DMS 273 treated with DMSO at 0.1 percent for 48 hours (cell line): Measurements from ENCODE around the gene ADK.
A peak's percentile ranks its signal among the peaks of the same experiment; 100 is the strongest.

Experiments
- DNase-seq: peaks from one replicate; lab custom pipeline; 2025; lab: John Stamatoyannopoulos, UW

Gene ADK

GRCh38 chr10:74602576-74602975, 451.6 kb downstream of the ADK start:
- DNase-seq = no peak

DNA sequence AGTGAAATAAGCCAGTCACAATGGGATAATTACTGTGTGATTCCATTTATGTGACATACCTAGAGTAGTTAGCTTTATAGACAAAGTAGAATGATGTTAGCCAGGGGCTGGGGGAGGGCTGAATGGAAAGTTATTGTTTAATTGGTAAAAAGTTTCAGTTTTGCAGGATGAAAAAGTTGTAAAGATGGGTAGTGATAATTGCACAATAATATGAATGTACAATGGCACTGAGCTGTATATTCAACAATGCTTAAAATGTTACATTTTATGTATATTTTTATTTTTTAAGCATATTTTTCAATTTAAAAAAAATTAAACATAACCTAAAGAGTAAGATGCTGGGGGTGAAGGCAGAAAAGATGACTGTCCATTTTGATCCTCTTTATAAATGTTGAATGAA, 459.3 kb downstream of the ADK start:
- DNase-seq = no peak

DNA sequence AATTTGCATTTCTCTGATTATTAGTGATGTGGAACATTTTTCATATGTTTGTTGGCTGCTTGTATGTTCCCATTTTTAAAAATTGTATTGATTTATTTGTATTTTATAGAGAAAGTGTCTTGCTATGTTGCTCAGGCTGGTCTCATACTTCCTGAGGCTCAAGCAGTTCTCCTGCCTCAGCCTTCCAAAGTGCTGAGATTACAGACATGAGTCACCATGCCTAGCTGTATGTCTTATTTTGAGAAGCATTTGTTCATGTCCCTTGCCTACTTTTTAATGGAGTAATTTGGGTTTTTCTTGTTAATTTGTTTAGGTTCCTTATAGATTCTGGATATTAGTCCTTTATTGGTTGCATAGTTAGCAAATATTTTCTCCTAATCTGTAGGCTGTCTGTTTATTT, 461.2 kb downstream of the ADK start:
- DNase-seq = no peak

GRCh38 chr10:74620626-74621025, 469.6 kb downstream of the ADK start:
- DNase-seq = no peak

DNA sequence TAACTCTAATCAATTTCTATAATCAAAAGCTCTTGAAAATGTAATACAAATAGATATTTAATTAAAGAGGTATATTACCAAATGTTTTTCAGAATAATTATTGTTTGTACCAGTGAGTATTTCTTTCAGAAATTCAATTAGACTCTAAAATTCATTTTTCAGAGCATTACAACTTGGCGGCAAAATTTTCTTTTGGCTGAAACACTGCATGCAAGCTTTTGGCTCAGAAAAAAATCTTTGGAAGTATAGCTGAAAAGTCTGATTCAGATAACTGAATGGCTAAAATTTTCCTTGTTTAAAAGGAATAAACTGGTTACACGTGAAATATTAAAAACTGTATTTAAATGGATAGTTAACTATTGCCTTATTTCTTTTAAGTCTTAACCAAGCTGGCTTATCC, 472.8 kb downstream of the ADK start:
- no peak for DNase-seq

GRCh38 chr10:74624501-74624900, 473.5 kb downstream of the ADK start:
- DNase-seq = no peak

DNA sequence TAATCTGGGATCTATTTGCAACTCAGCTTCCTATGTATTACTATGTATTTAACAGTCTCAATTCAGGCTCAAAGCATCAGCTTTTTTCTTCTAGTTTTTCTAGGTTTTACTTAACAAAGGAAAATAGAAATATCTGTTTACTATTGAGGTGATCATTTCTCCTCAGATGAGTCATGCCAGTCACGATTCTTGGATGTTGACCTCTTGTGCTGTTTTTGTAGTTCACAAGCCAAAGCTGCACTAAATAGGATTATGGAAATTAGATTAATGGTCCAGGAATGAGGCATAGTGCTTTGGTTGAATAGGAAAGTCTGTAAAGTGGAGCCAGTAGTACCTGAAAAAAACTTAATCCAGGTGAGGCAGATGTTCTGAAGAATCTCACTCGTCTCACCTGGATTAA, 477.1 kb downstream of the ADK start:
- DNase-seq = no peak

DNA sequence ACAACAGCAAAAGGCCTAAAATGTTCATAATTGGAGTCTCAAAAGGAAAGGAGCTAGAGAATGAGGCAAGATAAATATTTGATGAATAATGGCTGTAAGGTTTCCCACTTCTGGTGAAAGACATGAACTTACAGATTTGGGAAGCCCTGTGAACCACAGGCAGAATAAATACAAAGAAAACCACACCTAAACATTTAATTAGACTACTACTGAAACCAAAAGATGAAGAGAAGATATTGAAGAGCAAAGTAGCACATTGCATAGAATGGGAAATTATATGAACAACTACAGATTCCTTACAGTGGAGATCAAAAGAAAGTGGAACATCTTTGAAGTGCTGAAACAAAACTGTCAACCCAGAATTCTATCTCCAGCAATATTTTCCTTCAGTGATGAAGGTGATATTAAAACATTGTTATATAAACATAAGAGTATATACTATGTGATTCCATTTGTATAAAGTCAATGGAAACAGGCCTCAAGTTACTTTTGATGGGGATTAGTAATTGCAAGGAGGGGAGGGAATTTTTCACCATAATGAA, 484.0 kb downstream of the ADK start:
- no peak for DNase-seq

DNA sequence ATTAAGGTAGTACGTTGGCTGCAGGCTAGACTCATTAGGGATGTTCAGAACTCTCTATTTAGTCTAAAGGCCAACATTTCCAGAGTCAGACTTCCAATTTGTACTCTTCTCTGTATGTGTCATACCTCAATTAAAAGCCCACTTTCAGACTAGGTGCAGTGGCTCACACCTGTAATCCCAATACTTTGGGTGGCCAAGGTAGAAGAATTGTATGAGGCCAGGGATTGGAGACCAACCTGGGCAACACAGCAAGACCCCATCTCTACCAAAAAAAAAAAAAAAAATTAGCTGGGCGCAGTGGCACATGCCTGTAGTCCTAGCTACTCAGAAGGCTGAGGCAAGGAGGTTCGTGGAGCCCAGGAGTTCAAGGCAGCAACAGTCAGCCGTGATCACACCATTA, 484.6 kb downstream of the ADK start:
- no peak for DNase-seq

DNA sequence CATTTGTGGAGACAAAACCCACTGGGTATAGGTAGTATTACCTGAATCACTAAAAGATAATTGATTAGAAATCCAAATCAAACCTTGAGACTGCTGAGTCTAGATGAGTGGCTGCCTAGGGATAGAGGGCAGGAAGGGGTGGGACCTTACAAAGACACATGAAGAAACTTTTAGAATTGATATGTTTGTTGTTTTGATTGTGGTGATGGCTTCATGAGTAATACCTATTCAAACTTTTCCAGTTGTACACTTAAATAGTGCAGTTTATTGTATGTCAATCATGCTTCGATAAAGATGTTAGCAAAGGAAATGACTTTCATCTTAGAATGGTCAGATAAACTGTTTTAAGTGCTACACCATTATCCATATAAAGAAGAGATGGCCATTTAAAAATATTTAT, 486.7 kb downstream of the ADK start:
- DNase-seq = no peak

DNA sequence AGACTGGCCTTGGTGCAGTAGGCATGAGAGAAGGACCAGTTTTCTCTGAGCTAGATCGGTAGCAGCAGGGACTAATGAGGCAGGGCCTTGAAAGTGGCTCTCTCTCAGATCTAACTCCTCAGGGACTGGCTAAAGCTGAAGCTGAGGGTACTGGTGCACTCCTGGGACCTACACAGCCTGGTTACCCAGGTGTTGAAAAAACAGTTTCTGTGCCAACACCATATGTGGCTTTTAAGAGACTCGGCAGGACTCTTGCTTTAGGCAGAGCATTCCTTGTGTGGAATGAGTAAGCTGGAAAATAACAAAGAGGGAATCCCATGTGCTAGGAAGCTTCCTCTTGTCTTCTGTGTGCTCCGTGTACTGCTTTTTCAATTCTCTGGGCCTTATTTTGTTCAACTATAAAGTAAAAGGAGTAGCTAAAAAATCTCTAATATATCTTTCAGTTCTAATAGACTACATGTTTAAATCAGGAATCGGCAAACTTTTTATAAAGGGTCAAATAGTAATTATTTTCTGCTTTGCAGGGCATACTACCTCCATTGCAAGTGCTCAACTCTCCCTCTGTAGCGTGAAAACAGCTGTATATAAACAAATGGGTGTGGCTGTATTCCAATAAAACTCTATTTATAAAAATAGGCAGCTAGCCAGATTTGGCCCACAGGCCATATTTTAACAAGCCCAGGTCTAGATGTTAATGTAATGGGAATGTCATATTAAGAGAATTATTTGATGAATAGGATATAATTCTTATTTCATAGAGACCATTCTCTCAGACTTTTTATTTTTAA, 489.3 kb downstream of the ADK start:
- peak; percentile 74 for DNase-seq

- no peak for DNase-seq
Observed at GRCh38 chr10:74641659-74642058, 490.6 kb downstream of the ADK start.

DNA sequence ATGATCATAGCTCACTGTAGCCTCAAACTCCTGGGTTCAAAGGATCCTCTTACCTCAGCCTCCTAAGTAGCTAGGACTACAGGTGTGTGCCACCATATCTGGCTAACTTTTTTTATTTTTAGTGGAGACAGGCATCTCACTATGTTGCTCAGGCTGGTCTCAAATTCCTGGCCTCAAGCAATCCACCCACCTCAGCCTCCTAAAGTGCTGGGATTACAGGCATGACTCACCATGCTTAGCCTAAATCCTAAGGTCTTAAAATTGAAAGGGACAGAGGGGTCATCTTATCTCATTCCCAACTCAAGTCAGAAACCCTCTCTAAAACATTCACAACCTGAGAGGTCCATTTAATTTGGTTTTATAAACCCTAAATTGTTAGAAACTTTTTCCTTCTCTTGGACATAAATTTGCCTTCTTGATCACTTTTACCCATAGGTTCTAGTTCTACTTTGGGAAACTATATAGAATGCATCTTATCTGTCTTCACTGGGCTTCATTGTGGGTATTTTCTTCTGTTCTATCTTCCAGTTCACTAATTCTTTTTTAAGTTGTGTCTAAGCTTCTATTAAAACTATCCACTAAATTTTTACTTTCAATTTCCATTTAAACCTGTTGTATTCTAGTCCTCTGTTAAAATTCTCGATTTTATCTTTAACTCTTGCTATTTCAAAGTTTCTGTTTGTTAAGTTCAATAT, 492.0 kb downstream of the ADK start:
- DNase-seq = no peak

GRCh38 chr10:74643596-74643975, 492.6 kb downstream of the ADK start:
- no peak for DNase-seq

- no peak for DNase-seq
Observed at GRCh38 chr10:74644738-74645137, 493.7 kb downstream of the ADK start.

DNA sequence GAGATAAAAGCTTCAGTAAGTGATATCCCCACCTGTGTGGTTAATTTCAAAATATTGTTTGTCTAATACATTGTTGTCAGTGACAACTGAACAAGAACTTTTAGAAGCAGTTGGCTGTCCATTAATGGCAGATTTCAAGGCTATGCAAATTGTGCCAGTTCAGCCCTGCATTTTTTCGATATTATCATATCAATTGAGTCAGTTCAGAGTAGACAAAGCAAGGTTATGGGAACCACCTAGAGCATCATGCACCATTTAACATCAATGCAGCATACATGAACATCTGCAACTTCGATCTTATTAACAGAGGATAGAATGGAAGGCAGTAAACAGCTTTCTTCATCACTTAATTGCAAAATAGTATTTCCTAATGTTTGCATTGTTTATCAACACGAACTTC, 494.7 kb downstream of the ADK start:
- no peak for DNase-seq

DNA sequence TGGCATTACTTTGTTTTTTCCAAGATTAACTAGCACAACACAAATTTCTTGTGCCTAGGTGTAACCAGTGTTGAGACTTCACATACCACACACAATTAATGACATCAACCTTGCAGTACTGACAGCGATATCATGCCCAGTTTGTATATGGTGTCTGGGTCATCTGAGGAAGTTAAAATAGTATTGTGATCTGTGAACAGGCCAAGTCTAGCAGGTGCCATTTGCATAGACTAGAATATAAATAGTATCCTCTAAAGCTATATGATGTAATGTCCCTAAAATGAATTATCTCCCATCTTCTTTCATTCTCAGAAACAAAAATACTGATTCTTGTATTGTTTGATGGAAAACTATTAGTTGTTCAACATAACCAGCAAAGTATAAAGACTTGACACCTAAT, 499.6 kb downstream of the ADK start:
- DNase-seq = no peak

DNA sequence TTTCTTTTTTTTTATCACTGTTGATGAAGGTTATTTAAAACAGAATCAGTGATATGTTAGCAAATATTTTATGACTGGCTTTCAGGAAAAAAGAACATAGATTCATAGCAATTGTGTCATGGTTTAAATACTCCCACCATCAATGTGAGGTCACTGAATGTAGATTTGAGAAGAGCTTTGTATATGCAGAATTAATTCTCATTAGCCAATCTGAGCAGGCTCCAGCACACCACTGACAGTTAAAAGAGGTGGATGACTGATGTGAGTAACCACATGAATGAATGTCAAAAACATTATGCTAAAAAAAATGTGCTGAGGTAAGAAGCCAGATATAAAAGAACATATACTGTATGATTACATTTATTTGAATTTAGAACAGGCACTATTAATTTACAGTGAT, 500.5 kb downstream of the ADK start:
- no peak for DNase-seq

DNA sequence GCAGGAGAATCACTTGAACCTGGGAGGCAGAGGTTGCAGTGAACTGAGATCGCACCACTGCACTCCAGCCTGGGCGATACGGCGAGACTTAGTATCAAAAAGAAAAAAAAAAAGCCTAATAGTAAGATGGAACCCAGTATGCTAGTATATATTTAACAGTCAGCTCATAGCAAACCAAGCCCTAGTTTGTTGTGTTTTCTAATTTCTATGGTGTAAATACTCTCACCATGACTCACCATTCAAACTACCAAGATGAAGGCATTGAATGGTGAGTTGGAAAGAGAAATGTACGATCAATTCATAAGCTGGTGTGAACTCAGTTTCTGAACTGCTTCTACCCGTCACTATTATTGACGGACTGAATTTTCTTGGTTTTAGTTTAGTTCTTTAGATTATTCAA, 501.6 kb downstream of the ADK start:
- no peak for DNase-seq

- no peak for DNase-seq
Observed at GRCh38 chr10:74658511-74658910, 507.5 kb downstream of the ADK start.

- no peak for DNase-seq
Observed at GRCh38 chr10:74662635-74663034, 511.6 kb downstream of the ADK start.

DNA sequence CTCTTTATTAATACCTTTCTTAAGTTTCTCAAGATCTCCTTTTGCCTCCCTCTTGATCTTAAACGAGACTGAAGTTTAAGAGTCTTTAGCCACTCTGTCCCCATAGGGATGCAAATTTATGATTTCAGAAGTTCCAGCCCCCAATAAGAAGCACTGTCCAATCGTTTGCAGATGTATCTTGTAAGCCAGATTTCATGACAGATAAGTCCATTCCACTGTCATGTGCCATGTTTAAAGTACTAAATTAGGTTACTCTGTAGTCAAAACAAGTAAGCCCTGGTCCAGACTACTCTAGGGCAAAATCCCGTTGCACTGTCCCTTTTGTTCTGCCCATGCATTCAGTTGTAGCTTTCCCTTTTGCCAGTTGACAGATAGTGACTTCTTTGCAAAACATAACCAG, 518.2 kb downstream of the ADK start:
- no peak for DNase-seq

- no peak for DNase-seq
Observed at GRCh38 chr10:74671716-74672115, 520.7 kb downstream of the ADK start.
